ENCODE measurements around the gene SYT1.

GRCh38 chr12:79124385-79124784 is 259.8 kb downstream of the SYT1 start:
- no peak for TF ChIP-seq CTCF (IDR thresholded peaks at IDR 0.05; ENCODE audit: extremely low read depth in 1 of 2, insufficient read depth in 1 of 2, low read depth in 1 of 2, low read length in 2 of 2)
- no peak for TF ChIP-seq POLR2A (IDR thresholded peaks at IDR 0.05; ENCODE audit: low read depth, low read length)

Data from endothelial cell of umbilical vein (primary cell).